Measurements from ENCODE around the gene SP2.

Gene SP2

GRCh38 chr17:47949197-47949759 is 53.2 kb downstream of the SP2 start:
- peak; percentile 53 to 63 for DNase-seq (ENCODE audit: low read depth in 2 of 2)

GRCh38 chr17:47949946-47950345 is 53.9 kb downstream of the SP2 start:
- no peak for DNase-seq (ENCODE audit: low read depth in 2 of 2)

- no peak for DNase-seq (ENCODE audit: low read depth in 2 of 2)
These were observed 54.4 kb downstream of the SP2 start for GRCh38 chr17:47950448-47950847.

GRCh38 chr17:47952171-47953021 is 56.4 kb downstream of the SP2 start:
- DNase-seq (ENCODE audit: low read depth in 2 of 2), result no peak

- DNase-seq (ENCODE audit: low read depth in 2 of 2), result no peak
These were observed 57.9 kb downstream of the SP2 start for GRCh38 chr17:47953909-47954308.

GRCh38 chr17:47955497-47956461 is 59.7 kb downstream of the SP2 start:
- no peak for DNase-seq (ENCODE audit: low read depth in 2 of 2)

GRCh38 chr17:47956791-47957590 is 61.0 kb downstream of the SP2 start:
- DNase-seq (ENCODE audit: low read depth in 2 of 2), result no peak

- DNase-seq (ENCODE audit: low read depth in 2 of 2), result no peak
These were observed 61.8 kb downstream of the SP2 start, which contains the start of gene PRR15L for GRCh38 chr17:47957591-47958490. Gene PRR15L (minus strand): TSS chr17:47957883. CDS start chr17:47953234, 4,649 bp downstream.

GRCh38 chr17:47959825-47960655 is 64.0 kb downstream of the SP2 start:
- no peak for DNase-seq (ENCODE audit: low read depth in 2 of 2)

GRCh38 chr17:47961406-47961805 is 65.4 kb downstream of the SP2 start:
- no peak for DNase-seq (ENCODE audit: low read depth in 2 of 2)

- no peak for DNase-seq (ENCODE audit: low read depth in 2 of 2)
These were observed 66.9 kb downstream of the SP2 start for GRCh38 chr17:47962901-47963300.

GRCh38 chr17:47964856-47965255 is 68.8 kb downstream of the SP2 start:
- DNase-seq (ENCODE audit: low read depth in 2 of 2), result no peak

- DNase-seq (ENCODE audit: low read depth in 2 of 2), result no peak
These were observed 70.1 kb downstream of the SP2 start for GRCh38 chr17:47966079-47966519.

- DNase-seq (ENCODE audit: low read depth in 2 of 2), result no peak
These were observed 71.7 kb downstream of the SP2 start for GRCh38 chr17:47967607-47968252.

GRCh38 chr17:47968836-47969235 is 72.8 kb downstream of the SP2 start:
- DNase-seq (ENCODE audit: low read depth in 2 of 2), result no peak

GRCh38 chr17:47969930-47970724 is 74.1 kb downstream of the SP2 start:
- no peak for DNase-seq (ENCODE audit: low read depth in 2 of 2)

- peak; percentile 95 to 97 for DNase-seq (ENCODE audit: low read depth in 2 of 2)
These were observed 74.9 kb downstream of the SP2 start, which contains the start of gene CDK5RAP3 for GRCh38 chr17:47970725-47971499. Gene CDK5RAP3 (plus strand): TSS chr17:47971113. CDS start chr17:47971147, 34 bp downstream.

All from stimulated activated CD4-positive, alpha-beta T cell treated with anti-CD3 and anti-CD28 coated beads, Interleukin-1b, Interleukin-23, amount 100 ng/mL, for 1 hour (primary cell).